ENCODE measurements around the gene ORAI3.
A peak's percentile ranks its signal among the peaks of the same experiment; 100 is the strongest.

The ORAI3 gene

DNA sequence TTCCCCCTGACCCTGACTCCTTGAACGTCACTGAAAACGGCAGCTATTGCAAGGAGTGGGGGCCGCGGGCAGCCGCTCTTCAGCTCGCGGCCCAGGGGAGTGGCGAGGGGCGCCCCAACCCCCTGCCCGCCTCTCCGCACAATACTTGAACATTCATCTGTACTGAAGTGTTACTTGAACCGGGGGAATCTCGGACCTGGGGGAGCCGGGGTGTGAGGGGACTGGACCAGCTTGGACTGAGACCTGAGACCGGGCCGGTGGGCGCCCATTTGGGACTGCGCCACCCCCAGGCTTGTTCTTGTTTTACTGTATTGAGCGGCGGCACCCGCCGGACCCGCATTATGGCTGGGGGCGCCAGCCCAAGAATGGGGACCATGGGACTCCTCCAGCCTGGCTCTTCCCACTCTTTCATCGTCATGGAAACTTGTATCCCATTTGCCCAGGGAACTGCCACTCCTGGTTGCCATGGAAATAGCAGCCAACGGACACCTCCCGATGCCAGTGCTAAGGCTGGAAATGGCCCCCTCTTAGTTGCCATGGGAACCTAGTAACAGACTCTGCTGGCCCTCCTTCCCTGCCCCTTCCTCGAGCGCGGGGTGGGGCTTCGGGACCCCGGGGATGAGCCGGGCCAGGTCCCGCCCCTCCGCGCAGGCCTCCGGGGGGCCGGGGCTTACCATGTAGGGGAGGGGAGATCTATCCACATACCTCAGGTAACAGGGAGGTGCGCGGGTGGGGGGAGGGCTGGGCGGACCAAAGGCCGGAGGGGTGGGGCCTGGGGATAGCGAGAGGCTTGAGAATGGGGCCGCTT lies 805 bp upstream of the ORAI3 start:
- DNase-seq, result peak; percentile 98

DNA sequence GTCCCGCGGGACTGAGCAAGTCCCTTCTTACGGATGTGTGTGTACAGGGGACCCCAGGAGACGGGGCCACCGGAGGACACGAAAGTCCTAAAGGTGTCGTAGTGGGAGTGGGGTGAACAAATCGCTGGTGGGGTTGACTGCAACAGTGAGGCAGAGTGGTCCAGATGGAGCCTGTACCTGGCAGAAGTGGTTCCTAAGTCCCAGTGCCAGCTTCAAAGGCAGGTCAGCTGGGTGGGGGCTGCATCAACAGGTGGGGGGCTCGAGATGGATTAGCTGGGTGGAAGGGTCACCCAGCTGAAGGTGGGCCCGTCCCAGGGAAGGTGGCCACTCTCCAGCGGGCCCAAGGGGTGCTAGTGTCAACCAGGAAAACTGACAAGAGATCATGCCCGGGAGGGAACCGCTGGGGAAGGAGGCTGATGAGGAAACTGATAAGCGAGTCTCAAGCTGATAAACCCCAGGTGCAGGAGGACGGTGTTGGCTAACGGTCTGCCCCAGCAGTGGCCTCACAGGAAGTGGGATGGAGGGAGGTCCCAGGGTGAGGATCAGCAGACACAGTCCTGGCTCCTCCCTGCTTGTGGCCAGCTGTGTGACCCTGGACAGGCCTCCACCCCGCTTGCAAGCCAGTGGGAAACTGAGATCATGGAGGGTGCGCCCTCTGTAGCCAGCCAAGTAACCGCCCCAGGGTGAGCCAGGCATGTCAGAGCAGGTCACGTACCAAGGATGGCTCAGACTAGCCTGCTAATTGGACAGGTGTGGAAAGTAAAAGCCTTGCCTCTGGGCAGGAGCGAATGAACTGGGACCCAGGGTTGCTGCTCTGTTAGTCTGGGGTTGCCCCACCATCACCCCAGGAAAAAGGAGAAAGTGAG lies 1.0 kb downstream of the ORAI3 start:
- peak; percentile 34 for DNase-seq

DNA sequence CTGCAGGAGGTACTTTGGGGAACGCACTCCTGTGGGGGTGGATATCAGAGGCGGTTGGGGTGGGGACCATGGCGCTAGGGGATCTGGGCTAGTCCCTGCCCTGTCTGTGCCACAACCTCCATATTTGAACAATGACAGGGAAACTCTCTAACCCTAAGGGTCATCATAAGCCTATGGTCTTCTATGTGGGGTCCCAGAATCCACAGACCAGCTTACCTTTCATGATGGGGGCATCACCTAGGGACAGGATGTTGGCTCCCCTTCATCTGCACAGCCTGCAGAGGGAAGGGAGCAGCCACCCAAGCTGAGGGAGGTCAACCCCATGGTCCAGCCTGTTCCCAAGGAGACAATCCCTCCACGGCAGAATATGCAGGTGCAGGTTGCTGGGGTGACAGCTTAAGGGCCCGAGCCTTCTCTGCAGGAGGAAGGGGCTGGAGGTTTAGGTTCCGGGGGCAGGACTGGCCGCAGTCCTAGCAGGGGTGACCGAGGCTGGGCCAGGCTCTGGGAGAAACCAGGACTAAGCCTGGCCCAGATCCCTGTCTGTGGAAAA lies 1.7 kb downstream of the ORAI3 start:
- DNase-seq, result no peak

DNA sequence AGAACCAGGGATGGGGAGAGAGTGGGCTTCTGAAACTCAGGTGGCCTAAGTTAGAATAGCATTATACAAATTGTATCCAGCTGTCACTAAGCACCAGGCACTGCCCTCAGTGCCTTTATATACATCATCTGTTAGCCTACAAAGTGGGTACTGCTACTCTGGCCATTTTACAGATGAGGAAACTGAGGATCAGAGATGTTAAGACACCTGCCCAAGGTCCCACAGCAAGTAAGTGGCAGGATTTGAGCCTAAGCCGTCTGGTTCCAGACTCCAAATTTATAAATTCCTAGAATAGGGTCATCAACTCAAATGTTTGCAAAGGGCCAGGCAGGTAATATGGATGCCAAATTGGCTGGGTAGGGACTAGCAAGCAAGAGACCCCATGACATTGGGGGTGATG lies 2.3 kb downstream of the ORAI3 start:
- DNase-seq, result no peak

DNA sequence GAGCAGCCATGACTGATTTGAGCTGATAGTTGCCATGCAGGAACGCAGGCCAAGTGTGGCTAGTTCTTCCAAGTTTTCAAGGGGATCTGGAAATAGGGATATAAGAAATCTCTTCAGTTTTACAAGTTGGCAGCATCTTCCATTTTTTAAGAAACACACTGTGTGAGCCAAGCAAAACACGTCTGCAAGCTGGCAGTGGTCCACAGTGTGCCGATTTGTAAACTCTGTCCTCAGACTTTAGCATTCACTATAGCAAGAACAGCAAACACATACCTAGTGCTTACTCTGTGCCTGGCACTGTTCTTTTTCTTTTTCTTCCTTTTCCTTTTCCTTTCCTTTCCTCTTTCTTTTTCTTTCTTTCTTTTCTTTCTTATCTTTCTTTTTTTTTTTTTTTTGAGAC lies 2.9 kb downstream of the ORAI3 start:
- DNase-seq, result no peak

DNA sequence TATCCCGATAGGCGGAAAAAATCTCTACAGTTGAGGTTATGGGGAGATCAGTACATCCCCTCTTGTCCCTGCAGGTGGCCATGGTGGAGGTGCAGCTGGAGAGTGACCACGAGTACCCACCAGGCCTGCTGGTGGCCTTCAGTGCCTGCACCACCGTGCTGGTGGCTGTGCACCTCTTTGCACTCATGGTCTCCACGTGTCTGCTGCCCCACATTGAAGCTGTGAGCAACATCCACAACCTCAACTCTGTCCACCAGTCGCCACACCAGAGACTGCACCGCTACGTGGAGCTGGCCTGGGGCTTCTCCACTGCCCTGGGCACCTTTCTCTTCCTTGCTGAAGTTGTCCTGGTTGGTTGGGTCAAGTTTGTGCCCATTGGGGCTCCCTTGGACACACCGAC lies 4.2 kb downstream of the ORAI3 start:
- DNase-seq, result no peak

DNA sequence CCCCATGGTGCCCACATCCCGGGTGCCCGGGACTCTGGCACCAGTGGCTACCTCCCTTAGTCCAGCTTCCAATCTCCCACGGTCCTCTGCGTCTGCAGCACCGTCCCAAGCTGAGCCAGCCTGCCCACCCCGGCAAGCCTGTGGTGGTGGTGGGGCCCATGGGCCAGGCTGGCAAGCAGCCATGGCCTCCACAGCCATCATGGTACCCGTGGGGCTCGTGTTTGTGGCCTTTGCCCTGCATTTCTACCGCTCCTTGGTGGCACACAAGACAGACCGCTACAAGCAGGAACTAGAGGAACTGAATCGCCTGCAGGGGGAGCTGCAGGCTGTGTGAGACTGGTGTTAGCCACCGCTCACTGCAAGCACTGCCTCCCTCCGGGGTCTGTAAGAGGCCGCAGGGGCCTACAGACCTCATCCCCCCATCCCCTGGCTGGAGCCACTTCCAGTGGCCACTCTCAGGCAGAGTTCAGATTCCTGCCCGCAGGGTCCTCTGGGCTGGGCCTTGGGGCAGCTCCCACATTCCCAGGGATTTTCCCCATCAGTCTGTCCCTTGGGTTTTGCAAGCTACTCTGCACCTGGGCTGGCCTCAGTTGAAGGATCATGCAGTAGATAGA lies 4.8 kb downstream of the ORAI3 start:
- peak; percentile 78 for DNase-seq

DNA sequence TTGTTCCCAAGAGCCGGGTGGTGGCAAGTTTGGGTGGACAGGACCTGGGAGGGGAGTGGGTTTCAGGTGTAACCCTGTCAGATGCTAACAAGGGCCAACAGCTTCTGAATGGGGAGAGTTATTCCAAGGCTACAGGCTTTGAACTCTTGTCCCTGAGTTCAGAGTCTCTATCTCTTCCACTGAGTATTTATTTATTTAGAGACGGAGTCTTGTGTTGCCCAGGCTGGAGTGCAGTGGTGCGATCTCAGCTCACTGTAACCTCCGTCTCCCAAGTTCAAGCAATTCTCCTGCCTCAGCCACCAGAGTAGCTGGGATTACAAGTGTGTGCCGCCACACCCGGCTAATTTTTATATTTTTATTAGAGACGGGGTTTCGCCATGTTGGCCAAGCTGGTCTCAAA lies 6.1 kb downstream of the ORAI3 start:
- DNase-seq, result no peak

DNA sequence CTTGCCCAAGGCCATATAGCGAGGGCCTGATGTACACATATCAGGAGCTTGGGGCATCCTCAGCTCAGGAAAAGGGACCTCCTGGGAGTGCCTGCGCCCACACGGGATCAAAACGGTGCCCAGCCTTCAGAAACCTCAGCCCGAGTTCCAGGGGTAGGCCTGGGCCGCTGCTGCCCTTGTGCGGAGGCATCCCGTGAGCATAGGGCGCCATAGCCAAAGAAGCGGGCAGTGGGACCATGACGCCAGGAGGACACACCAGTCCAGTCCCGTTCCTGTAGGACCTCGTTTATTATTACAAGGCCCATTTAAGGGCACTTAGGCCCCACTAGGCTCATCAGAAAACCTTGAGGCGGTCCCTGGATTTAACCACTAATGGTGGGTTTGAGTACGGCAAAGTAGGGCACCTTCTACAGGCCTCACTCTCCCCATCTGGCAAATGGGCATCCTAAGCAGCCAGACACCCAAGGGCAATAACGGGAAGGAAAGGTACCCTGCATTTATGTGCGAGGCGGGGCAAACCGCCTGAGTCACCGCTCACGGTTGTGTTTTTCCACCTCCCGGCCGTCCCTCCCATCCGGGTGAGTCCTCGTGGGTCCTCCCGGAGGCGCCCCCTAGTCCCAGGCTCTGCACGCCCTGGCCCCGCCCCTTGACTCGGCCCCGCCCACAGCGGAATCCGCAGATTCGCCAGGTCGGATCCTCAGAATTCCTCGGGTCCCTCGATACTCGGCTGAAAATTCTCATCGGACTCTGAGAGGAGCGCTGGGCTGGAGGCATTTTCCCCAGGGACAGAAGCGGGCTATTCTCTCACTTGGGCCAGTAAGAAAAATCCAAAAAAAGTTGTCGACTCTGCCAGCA lies 8.0 kb downstream of the ORAI3 start:
- peak; percentile 90 for DNase-seq

DNA sequence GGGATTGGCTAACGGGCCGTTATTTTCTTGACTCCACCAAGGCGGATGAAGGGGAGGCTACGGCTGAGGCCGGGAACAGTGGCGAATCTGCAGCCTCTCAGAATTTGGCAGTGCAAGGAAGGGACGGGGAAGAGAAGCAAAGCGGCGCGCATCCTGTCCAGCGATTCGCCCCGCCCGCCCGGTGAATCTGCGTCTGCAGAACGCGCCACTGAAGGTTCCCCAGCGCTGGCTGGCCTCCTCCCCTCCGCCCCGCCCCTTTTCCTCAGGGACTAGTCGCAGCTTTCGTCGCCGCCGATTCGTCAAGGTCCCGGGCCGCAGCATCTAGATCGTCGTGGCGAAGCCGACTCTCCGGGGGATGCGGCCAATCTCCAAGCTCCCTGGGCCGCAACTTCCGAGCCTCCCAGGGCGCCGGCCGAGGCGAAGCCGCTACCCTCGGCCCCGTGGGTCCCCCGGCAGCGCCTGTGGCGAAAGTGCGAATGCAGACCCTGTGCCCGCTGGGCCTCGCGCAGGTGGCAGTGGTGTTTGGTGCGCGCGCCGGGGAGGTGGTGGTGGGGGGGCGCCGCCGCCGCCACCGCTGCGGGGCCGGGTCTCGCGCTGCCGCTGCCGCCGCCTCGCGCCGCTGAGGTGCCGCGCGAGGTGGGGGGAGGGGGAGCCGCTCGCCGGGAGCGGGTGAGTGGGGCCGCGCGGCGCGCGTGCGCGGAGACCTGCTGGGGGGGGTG lies 8.7 kb downstream of the ORAI3 start, which contains the start of gene SETD1A:
SETD1A (plus strand) TSS at position 299 of the 719 bp plus-strand sequence. CDS start 978 bp downstream, outside the sequence.
- DNase-seq, result peak; percentile 97

DNA sequence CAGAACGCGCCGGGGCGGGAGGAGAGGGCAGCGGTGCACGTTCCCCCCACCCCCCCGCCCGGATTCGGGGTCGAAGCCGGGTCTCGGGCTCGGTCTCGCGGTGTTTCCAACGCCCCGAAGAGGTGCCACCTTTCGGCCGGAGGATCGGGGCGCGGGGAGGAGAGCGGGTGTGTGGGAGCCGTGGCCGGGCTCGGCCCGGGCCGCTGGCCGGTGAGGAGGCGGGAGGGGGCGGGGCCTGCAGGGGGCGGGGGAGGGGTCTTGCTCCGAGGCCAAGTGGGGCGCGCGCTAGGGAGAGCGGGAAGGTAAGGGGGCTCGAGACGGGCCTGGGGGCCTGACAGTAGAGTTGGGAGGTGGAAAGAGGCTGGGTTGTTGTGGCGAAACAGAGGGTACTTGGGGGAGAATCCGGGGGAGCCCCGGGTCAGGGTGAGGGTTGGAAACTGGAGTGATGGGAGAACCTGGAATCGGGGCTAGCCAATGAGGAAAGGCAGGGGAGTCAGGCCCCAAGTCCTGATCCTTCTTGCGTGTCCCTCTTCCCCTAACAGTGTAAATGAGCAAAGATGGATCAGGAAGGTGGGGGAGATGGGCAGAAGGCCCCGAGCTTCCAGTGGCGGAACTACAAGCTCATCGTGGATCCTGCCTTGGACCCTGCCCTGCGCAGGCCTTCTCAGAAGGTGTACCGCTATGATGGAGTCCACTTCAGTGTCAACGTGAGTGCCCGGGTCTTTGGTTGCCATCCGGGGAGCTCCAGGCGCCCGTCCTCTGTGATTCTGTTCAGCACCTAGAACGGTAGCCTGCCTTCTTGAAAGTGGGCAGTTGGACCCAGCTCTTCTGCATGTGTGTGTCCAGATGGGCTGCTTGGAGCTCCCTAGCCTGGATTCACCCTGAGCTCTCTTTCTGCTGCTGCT lies 9.6 kb downstream of the ORAI3 start:
- peak; percentile 58 for DNase-seq

DNA sequence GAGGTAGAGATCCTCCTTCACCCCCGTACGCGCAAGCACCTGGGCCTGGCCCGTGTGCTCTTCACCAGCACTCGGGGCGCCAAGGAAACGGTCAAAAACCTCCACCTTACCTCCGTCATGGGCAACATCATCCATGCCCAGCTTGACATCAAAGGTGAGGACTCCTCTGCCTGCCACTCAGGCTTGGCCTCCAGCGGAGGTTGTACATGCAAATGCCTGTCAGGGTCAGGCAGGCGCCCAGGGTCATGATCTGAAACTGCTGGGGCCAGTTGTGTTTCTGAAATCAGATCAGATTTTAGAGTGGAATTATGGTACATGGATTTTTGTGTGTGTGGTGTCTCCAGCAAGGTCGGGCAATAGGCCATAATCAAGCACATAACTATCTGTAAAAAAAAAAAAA lies 12.5 kb downstream of the ORAI3 start:
- no peak for DNase-seq

DNA sequence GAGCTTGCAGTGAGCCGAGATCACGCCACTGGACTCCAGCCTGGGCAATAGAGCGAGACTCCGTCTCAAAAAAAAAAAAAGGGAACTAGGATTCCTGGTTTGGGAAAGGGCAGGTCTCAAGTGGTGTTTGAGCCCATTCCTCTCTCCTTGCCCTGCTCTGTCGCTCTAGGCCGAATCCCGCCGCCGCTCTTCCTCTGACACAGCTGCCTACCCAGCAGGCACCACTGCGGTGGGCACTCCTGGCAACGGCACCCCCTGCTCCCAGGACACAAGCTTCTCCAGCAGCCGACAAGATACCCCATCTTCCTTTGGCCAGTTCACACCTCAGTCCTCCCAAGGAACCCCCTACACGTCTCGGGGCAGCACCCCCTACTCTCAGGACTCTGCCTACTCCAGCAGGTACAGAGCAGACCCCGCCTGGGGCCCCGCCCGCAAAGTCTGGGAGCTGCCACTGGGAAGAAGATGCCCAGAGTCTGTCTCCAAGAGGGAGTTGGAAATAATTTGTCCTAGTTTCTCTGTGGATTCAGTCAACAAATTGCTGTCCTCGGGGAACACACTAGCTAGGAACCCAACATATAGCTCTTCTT lies 15.2 kb downstream of the ORAI3 start:
- DNase-seq, result no peak

DNA sequence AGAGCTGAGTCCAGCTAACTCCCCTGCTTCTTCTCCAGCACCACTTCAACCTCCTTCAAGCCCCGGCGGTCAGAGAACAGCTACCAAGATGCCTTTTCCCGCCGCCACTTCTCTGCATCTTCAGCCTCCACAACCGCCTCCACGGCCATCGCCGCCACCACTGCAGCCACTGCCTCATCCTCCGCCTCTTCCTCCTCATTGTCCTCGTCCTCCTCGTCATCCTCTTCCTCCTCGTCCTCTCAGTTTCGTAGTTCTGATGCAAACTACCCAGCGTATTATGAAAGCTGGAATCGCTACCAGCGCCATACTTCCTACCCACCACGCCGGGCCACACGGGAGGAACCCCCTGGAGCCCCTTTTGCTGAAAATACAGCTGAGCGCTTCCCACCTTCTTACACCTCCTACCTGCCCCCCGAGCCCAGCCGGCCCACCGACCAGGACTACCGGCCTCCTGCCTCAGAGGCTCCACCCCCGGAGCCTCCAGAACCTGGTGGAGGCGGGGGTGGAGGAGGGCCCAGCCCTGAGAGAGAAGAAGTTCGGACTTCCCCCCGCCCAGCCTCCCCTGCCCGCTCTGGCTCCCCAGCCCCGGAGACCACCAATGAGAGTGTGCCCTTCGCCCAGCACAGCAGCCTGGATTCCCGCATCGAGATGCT lies 15.8 kb downstream of the ORAI3 start:
- DNase-seq, result no peak

DNA sequence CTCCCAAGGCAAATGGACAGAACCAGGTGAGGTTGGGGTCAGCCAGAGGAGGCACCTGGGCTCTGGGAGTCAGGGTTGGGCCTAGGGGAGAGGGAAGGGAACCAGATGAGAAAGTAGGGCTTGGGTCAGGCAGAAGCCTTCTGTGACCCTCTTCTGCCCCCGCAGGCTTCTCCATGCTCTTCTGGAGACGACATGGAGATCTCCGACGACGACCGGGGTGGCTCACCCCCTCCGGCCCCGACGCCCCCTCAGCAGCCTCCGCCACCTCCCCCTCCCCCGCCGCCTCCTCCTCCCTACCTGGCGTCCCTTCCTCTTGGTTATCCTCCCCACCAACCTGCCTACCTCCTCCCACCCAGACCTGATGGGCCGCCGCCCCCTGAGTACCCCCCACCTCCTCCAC lies 16.6 kb downstream of the ORAI3 start:
- DNase-seq, result no peak

DNA sequence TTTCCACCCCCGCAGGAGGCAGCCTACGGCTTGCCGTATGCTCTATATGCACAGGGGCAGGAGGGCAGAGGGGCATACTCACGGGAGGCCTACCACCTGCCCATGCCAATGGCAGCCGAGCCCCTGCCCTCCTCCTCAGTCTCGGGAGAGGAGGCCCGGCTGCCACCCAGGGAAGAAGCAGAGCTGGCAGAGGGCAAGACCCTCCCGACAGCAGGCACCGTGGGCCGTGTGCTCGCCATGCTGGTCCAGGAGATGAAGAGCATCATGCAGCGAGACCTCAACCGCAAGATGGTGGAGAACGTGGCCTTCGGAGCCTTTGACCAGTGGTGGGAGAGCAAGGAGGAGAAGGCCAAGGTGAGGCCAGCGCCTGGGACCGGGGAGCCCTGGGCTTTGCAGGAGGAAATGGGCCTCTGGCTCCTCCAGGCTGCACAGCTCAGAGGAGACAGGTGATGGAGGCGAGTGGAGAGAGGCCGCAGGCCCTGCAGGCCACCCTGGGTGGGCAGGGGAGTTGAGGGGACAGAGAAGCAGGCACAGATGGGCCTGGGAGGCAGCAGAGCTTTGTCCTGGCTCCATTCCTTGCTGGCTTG lies 17.3 kb downstream of the ORAI3 start:
- DNase-seq, result no peak

DNA sequence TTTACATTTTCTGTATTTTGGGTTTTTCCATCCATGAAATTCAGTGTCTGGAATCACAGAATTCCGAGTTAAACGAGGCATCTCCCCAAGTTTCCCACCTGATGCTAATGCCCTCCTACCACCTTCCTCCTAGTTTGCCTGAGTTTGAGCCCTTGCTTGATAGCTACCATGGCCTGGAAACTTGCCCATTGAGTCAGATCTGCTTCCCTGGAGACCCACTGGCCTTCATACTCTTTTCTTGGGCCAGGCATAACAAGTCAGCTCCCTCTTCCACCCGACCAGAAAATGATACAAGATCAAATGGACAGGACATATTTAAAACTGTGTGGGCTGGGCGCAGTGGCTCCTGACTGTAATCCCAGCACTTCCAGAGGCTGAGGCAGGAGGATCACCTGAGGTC lies 18.9 kb downstream of the ORAI3 start:
- no peak for DNase-seq

DNA sequence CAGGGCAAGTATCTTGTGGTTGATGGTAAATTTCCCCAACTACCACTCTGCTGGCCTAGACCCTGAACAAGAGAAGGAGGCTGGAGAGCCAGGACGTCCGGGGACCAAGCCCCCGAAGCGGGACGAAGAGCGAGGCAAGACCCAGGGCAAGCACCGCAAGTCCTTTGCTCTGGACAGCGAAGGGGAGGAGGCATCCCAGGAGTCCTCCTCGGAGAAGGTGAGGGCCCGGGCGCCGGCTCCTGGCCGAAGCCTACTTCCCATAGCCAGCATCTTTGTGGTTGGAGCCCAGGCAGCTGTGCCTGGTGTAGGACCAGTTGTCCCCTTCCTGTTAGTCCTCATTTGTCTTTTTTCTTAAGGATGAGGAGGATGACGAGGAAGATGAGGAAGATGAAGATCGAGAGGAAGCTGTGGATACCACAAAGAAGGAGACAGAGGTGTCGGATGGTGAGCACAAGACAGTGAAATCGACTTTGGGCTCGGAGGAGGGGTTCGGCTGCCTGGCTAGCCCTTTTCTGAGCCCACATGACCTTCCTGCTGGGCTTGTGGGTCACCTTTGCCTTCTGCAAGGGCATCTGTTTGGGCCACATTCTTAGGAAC lies 20.5 kb downstream of the ORAI3 start:
- DNase-seq, result no peak

Measured in fibroblast of skin of scalp (primary cell).